ENCODE measurements around the gene TRIM52.

Gene TRIM52

DNA sequence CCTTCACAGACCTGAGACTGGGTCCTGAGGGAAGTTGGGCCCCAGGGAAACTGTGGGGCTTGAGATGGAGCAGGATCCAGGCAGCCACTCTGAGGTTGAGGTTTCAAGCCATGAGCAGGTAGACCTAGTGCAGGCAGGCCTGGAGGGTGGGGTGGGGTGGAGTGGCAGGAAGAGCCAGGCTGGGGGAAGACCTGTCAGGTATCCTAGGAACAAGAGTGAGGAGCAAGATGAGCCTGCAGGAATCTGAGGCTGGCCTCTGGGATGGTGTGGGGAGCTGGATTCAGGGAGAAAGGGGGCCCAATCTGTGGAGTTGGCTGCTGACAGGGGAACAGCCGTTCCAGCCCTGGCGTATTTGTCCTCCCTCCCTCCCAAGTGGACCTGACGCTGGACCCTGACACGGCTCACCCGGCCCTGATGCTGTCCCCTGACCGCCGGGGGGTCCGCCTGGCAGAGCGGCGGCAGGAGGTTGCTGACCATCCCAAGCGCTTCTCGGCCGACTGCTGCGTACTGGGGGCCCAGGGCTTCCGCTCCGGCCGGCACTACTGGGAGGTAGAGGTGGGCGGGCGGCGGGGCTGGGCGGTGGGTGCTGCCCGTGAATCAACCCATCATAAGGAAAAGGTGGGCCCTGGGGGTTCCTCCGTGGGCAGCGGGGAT, 27.0 kb downstream of the TRIM52 start:
- no peak for DNase-seq (ENCODE audit: low read depth in 2 of 2)

DNA sequence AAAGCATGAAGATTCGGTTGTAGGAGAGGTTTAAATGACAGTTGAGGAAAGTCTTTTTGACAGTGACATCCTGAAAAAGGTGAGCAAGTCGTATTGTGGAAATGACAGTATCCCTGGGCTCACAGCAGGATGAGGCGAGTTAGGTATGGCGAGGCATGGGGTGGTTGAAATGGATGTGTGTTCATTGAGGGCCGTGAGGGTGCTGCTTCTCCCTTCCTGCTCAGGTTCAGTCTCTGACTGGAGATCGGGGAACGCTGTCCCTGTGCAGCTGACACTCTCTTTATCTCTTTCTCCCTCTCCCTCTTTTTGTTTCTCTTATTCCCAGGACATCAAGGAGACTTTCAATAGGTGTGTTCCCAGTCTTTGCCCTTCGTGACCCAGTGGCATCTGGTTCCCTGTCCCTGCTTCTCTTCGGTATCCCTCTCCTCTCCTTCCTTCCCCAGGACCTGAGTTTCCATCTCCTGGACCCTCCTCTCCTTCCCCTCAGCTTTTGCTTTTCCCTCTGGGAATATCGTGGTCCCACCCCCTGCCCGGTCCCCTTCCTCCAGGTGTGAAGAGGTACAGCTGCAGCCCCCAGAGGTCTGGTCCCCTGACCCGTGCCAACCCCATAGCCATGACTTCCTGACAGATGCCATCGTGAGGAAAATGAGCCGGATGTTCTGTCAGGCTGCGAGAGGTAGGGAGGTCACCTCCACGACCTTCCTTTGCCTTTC, 27.7 kb downstream of the TRIM52 start:
- DNase-seq (ENCODE audit: low read depth in 2 of 2), result no peak

DNA sequence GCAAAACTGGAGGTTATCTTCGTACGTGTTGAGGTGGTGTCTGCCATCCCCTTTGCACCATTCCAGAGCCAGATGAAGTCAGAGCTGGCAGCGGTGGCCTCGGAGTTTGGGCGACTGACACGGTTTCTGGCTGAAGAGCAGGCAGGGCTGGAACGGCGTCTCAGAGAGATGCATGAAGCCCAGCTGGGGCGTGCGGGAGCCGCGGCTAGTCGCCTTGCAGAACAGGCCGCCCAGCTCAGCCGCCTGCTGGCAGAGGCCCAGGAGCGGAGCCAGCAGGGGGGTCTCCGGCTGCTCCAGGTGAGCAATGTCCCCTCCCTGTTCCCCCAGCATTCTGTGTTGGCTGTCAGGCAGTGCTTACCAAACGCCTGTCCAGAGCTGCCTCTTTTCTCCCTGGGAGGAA, 28.4 kb downstream of the TRIM52 start:
- no peak for DNase-seq (ENCODE audit: low read depth in 2 of 2)

DNA sequence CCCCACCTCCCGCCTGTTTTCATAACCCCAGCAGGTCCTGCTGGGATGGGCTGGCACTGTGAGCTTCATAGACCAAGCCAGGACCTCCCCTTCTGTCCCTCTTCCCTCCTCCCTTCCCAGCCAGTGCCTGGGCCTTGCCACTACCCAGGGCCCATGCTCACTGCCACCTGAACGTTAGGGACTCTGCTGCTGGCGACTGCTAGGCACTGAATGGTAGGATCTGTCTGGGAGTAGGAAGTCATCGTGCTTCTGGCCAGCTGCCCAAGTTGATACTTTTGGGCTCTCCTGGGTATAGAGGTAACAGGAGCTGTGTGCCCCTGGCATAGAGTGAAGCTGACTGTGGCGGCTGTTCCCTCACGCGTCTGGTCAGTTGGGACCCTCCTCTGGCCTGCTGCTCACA, 29.5 kb downstream of the TRIM52 start:
- DNase-seq (ENCODE audit: low read depth in 2 of 2), result no peak

DNA sequence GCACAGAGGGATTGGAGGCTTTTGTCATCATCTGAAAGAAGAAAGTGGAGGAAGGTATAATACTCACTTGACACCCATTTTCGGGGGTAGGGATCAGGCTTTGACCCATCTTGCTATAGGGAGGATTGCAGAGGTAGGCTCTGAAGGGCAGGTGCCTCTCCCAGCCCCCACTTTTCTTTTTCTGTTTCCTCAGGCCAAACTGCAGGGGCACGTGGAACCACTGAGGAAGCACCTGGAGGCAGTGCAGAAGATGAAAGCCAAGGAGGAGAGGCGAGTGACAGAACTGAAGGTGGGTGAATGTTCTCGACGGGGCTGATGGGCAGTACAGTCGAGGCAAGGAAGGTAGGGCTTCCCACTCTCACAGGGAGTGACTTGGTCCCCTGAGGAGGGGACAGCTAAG, 30.4 kb downstream of the TRIM52 start:
- no peak for DNase-seq (ENCODE audit: low read depth in 2 of 2)

DNA sequence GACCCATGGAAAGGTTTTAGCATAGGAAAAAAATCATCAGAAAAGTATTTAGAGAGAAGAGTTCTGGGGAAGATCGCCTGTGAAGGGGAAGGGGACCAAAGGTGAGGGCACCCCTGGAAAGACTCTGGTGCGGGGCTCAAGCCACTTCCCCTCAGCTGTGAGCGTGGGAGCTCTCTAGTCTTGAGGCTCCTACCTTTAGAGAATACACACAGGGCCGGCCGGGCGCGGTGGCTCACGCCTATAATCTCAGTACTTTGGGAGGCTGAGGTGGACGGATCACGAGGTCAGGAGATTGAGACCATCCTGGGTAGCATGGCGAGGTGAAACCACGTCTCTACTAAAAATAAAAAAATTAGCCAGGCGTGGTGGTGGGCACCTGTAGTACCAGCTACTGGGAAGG, 30.9 kb downstream of the TRIM52 start:
- no peak for DNase-seq (ENCODE audit: low read depth in 2 of 2)

DNA sequence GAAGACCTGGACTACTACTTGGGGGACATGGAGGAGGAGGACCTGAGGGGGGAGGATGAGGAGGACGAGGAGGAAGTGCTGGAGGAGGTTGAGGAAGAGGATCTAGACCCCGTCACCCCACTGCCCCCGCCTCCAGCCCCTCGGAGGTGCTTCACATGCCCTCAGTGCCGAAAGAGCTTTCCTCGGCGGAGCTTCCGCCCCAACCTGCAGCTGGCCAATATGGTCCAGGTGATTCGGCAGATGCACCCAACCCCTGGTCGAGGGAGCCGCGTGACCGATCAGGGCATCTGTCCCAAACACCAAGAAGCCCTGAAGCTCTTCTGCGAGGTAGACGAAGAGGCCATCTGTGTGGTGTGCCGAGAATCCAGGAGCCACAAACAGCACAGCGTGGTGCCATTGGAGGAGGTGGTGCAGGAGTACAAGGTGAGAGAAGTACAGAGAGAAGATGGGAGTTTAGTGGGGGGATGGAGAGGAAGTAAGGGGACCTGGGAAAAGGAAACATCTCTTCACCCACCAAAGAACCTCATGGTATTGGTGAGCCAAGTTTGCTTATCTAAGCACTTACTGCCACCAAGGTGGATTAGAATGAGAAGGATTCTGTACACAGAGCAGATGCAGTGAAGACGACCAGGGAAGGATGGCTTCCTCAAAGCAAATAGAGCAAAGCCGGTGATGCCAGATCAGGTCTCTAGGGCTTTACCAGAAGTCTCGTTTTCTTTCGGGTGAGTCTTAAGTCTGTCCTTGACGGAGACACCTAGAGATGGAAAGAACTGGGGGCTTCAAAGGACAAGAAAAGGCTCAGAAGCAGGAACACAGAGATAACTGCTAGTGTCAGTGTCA, 36.3 kb downstream of the TRIM52 start:
- no peak for DNase-seq (ENCODE audit: low read depth in 2 of 2)

DNA sequence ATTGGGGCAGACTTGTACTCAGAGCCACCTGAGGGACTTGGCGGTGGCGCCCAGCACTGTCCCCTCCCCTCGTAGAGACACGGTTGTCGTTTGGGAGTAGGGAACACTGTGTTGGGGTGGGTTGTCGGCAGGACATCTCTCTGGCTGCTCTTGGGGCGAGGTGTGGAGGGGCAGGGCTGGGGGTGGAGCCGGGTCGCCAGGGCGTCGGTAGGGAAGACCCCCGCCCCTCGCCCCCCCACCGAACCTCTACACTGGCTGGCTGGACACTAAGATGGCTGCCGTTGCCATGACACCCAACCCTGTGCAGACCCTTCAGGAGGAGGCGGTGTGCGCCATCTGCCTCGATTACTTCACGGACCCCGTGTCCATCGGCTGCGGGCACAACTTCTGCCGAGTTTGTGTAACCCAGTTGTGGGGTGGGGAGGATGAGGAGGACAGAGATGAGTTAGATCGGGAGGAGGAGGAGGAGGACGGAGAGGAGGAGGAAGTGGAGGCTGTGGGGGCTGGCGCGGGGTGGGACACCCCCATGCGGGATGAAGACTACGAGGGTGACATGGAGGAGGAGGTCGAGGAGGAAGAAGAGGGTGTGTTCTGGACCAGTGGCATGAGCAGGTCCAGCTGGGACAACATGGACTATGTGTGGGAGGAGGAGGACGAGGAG, 37.1 kb downstream of the TRIM52 start:
- DNase-seq (ENCODE audit: low read depth in 2 of 2), result no peak

DNA sequence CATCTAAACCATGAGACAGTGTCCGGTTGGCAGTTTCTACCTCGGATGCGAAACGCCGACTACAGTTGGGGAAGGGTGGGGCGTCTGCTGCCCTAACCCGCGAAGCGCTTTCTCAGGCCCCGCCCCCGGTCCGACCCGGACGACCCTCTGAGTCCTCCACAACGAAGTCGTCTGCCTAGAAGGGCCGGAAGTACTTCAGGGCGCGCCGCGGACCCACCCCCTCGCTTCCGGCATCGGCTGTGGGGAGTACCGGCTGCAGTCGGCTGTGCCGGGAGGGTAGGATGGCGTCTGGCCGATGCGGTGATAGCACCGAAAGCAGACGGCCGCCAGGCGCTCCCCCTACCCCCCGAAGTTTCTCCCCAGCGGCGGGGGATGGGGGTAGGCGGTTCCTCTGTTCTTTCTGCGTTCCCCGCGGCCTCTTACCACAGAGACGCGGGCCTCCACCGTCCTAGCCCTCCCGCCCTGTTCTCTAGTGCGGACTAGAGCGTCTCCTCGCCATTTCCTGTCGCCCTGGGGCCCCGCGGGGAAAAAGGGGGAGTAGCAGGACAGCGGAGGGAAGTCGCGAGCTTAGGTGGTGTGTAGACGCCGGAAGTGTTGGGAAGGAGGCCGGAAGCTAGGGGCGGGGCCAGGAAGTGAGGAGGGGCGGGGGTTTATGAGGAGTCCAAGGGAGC, 37.8 kb downstream of the TRIM52 start, which contains the start of gene TRIM41:
TRIM41 (plus strand) TSS at position 224 of the 671 bp plus-strand sequence. CDS start 719 bp downstream, outside the sequence.
- DNase-seq (ENCODE audit: low read depth in 2 of 2), result peak; percentile 95 to 96

DNA sequence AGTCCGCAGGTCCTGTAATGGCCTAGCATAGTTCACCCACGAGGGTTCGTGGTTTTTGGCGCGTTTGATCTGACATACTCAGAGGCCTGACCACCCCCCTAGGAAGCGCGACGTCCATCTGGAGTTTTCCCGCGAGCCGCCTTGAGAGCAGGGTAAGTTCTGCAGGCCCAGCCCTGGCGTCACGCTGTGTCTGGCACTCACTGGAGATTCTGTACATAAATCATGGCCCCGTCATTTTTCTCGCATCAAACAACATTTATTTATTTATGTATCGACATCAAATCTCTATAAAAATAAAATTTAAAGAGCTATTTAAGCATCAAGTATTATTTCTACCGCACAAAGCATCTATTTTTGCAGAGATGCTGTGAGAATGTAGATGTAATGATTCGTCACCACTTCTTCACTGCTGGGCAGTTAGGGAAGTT, 38.3 kb downstream of the TRIM52 start:
- no peak for DNase-seq (ENCODE audit: low read depth in 2 of 2)

DNA sequence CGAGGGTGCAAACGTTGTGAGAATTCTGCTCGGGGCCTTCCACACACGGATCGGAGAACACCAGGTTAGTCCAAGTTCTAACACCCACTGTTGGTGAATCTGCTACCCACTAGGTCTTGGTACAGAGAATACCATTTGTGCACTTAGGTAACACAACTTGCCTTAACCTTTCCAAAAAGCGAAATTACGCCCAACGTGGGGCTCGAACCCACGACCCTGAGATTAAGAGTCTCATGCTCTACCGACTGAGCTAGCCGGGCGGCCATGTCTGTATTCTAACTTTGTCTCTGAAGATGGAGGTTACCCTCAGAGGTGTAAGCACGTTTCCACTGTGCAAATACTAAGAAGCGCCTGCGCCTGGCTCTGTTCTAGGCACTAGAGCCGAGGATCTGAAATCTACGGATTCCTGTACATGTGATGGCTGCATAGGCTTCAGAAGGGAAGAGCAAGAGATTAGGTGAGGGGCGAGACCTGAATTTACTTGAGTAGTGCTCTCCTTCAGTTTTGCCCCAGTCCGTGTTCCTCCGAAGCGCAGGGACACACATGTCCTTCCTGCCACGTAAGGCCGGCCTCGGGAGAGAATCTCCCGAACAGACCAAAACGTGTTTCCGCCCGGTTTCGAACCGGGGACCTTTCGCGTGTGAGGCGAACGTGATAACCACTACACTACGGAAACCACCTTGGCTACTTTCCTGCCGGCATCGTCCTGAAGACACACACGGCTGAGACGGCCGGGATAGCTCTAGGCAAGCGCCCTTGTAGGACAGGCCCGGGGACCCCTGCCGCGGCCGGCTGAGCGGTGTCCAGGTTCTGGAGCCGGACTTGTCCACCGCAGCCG, 38.9 kb downstream of the TRIM52 start:
- DNase-seq (ENCODE audit: low read depth in 2 of 2), result peak; percentile 88 to 94

DNA sequence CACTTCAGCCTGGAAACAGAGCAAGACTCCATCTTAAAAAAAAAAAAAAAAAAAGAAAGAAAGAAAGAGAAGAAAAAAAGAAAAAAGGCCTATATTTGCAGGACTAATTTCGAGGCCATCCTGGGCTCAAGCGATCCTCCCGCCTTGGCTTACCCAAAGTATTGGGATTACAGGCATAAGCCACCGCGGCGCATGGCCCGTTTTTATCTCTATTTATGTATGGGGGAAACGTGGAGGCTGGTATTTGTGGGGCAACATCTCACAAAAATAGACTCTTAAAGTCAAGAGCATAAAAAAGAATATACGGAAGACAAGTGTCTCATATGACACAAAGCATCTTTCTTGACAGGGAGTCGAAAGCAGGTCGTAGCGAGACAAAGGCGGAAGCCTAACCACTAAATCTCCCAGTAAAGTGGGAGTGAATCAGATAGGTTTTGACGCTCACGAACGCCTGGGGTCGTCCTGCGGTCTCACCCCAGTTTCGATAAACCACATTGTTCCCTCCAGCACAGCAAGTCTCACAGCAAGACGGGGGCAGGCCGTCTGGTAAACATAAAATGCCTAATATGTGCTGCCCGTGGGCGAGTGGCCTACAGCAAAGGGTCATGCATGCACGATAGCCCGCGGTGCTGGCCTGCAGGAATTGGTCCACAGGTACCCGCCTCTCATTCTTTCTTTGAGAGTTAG, 39.7 kb downstream of the TRIM52 start:
- peak in 1 of 2 donors; percentile 43 for DNase-seq (ENCODE audit: low read depth in 2 of 2)

DNA sequence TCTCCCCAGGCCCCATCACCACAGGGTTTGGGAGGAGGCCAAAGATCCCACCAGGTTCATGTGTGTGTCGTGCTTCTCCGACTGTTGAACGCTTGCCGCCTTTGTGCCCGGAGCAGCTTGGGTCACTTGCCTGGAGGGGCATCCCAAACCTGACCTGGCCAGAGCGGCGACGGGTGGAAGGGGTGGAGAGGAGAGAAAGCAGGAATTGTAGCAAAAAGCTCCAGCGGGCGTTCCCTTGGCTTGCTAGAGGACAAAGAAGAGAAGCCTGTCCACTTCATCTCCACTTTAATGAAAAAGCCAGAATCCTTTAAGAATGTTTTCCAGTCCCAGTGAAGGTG, 40.8 kb downstream of the TRIM52 start:
- no peak for DNase-seq (ENCODE audit: low read depth in 2 of 2)

DNA sequence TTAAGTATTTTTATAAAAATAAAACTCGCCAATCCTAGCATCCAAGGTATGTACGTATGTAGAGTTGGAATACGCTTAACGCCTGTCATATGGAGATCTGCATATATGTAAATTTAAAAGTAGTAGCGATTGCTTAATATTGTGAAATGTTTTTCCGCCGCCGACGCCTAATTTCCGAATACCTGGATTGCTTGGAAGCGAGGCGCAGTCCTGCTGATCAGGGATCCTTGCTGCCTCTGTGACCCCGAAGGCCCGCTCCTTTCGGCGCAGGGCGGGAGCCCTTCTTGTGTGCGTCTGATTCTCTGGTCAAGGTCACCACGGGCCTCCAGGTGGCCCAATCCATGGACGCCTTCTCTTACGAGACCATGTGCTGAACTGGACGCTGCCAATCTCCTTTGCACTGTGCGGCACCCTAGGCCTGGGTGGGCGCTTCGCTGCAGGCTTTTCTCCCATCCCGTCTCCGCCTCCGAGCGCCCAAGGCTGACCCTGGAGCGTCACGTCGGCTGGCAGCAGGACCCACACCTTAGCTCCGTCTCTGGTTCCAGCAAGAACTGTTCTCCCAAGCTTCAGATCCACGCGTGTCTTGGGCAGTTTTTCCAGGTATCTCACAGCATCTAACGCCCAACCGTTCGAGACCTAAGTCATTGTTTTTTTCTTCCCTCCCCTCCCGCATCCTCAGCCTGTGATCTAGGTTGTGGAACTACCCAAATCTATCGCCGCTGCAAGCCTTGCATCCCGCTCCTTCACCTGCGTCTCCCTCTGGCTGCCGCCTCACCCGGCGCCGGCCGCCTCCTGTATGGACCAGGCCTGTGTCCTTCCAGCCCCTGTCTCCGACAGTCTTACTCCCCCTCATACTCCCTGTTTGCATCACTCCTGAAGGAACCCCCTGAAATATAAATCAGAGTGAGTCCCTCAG, 41.4 kb downstream of the TRIM52 start:
- DNase-seq (ENCODE audit: low read depth in 2 of 2), result no peak

DNA sequence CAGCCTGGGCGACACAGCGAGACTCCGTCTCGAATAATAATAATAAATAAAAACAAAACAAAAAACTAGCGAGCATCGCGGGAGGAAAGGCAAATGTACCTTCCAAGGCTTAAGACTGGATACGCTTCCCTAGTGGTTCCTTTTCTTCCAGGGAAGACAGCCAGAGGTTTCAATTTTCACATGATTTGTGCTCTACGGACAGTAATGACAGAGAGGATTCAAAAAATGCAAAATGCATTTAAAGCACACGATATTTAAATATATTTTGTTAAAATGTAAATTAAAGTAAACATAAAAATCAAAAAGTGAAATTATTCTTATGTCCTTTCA, 42.2 kb downstream of the TRIM52 start:
- no peak for DNase-seq (ENCODE audit: low read depth in 2 of 2)

DNA sequence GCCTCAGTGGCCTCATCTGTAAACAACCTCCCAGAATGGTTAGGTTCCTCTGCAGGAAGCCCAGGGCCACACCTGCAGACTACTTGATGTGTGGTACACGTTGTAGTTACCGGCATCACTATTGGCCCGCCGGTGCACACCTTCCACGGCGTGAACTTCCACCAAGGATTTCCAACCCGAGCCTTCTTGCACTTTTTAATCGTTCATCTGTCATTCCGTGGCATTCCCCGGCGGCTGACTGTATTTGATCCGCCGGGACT, 43.2 kb downstream of the TRIM52 start:
- DNase-seq (ENCODE audit: low read depth in 2 of 2), result no peak

DNA sequence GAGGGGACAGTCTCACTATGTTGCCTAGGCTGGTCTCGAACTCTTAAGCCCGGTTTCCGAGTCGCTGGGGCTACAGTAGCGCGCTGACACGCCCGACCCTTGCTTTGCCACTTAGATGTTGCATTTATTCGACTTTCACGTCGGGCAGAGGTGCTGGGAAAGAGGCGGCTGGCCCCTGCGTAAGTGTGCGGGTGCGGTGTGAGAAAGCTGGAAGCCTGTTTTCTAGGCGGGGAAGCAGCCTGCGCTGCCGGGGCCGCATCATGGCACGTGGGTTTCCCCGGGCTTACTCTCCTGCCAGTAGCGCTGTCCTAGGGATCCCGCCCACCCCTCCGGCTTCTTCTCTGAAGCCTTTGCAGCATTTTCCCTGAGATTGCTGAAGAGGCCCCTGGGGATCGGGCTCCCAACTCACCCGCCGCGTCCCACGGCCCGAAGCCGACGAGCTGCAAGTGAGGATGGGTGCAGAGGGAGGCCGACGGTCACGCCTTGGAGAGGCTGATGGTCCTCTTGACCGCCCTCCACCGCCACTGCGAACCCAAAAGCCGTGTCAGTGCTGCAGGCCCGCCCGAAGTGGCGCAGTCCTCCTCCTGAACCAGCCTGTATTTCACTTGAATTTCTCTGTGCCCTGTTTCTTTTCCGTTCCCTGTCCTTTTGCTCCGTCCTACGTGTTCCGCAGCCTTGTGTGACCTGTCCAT, 43.7 kb downstream of the TRIM52 start:
- peak; percentile 37 to 44 for DNase-seq (ENCODE audit: low read depth in 2 of 2)

Measured in stimulated activated CD8-positive, alpha-beta memory T cell treated with anti-CD3 and anti-CD28 coated beads, Interleukin-15, amount 100 ng/mL, for 4 hours (primary cell).